Thyroid gland (tissue), 4 donors: Measurements from ENCODE around the gene GRK6.

Experiments used
- POLR2A ChIP-seq, 2 donors: fragments of 450-650 bp; IDR thresholded peaks; one replicate each; pipeline ENCODE4 v1.6.1; 2017; ENCODE audit warnings: antibody characterized with exemption in 2 of 2, mild to moderate bottlenecking in 2 of 2, moderate library complexity in 1 of 2
- TF ChIP-seq, protein P1 (sequence below), 6 experiments: fragments of 200-600 bp in 3 of 6; fragments of 450-650 bp in 3 of 6; sonication (generic) in 3 of 6; IDR thresholded peaks; one replicate each; pipeline ENCODE4 v1.5.1; 2016 to 2019; ENCODE audit warnings: antibody characterized with exemption in 6 of 6, mild to moderate bottlenecking in 2 of 6, inconsistent platforms in 1 of 6, moderate library complexity in 1 of 6

DNA sequence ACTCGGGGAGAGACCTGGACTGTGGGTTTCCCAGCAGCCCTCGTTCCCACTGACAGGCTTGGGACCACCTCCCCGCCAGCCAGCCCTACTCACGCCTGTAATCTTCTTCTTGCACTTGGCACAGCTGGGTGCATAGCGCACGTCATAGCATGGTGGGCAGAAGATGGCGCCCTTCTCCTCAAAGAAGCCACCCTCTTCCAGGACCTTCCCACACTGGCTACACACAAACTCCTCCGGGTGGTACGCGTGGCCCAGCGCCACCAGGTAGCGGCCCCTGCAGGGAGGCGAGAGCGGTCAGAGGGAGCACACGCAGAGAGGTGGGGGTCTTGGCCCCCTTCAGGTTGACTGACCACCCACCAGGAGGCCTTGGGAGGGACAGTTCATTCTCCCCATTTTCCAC is 61.5 kb downstream of the GRK6 start:
- TF ChIP-seq, protein P1, sequence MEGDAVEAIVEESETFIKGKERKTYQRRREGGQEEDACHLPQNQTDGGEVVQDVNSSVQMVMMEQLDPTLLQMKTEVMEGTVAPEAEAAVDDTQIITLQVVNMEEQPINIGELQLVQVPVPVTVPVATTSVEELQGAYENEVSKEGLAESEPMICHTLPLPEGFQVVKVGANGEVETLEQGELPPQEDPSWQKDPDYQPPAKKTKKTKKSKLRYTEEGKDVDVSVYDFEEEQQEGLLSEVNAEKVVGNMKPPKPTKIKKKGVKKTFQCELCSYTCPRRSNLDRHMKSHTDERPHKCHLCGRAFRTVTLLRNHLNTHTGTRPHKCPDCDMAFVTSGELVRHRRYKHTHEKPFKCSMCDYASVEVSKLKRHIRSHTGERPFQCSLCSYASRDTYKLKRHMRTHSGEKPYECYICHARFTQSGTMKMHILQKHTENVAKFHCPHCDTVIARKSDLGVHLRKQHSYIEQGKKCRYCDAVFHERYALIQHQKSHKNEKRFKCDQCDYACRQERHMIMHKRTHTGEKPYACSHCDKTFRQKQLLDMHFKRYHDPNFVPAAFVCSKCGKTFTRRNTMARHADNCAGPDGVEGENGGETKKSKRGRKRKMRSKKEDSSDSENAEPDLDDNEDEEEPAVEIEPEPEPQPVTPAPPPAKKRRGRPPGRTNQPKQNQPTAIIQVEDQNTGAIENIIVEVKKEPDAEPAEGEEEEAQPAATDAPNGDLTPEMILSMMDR (IDR thresholded peaks at IDR 0.05) = no peak
- no peak for TF ChIP-seq POLR2A (IDR thresholded peaks at IDR 0.05)
